Measurements from ENCODE around the gene GALNT14. TPM values are rescaled to one million over a fixed set of nuclear protein-coding genes. Genes with fewer than 3 reads are reported as not detected.

The GALNT14 gene
- total and polyA plus RNA-seq, 4 donors, result 0.85 to 2.8 (median 2.4) TPM

DNA sequence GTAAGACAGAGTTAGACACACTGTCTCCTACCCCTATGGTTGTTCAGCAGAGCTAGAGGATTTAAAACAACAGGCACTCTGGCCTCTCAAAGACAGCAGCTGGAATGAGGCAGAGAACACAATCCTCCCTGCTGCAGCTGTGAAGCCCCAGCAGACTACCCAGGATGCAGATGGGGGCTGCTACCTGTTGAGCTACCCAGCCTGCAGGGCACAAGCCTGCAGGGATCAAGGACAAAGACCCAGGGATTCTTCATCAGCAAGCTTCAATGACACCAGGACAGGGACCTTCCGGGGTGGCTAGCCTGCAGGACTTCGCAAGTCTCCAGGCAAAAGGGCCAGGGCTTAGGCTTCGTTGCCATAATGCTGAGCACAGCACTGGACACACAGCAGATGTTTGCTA, 27.2 kb downstream of the GALNT14 start:
- Histone ChIP-seq H3K4me1 (ENCODE audit: control insufficient read depth in 5 of 5, insufficient read depth in 5 of 5, low read length in 5 of 5) (peaks cover 0 to 13% (median 4%) of the 10 kb centered on the region in 5 donors), H3K36me3 (ENCODE audit: control insufficient read depth in 4 of 4, insufficient read depth in 4 of 4, low read length in 4 of 4) (no peaks in the 10 kb centered on the region), H3K27me3 (ENCODE audit: control insufficient read depth in 3 of 3, insufficient read depth in 3 of 3, low read length in 2 of 3) (peaks cover 0 to 5% (median 0%) of the 10 kb centered on the region in 3 donors), H3K4me3 (no peak overlapping the region), H3K9ac (ENCODE audit: insufficient read depth in 1 of 2, low read length in 2 of 2) (no peak overlapping the region), H3K27ac (ENCODE audit: low read depth in 1 of 2, low read length in 1 of 2) (no peak overlapping the region), H3K9me3 (ENCODE audit: control insufficient read depth in 4 of 4, insufficient read depth in 3 of 4, low read length in 3 of 4) (no peaks in the 10 kb centered on the region)
- TF ChIP-seq, protein P1, sequence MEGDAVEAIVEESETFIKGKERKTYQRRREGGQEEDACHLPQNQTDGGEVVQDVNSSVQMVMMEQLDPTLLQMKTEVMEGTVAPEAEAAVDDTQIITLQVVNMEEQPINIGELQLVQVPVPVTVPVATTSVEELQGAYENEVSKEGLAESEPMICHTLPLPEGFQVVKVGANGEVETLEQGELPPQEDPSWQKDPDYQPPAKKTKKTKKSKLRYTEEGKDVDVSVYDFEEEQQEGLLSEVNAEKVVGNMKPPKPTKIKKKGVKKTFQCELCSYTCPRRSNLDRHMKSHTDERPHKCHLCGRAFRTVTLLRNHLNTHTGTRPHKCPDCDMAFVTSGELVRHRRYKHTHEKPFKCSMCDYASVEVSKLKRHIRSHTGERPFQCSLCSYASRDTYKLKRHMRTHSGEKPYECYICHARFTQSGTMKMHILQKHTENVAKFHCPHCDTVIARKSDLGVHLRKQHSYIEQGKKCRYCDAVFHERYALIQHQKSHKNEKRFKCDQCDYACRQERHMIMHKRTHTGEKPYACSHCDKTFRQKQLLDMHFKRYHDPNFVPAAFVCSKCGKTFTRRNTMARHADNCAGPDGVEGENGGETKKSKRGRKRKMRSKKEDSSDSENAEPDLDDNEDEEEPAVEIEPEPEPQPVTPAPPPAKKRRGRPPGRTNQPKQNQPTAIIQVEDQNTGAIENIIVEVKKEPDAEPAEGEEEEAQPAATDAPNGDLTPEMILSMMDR (IDR thresholded peaks at IDR 0.05; ENCODE audit: control extremely low read depth, extremely low read depth), result no peak
- WGBS, 2 donors, result 76 to 79% methylated on average over 3 of the region's 3 CpGs
- DNase-seq (no peak), ATAC-seq (ENCODE audit: insufficient read depth, low FRiP score) (no peak)

DNA sequence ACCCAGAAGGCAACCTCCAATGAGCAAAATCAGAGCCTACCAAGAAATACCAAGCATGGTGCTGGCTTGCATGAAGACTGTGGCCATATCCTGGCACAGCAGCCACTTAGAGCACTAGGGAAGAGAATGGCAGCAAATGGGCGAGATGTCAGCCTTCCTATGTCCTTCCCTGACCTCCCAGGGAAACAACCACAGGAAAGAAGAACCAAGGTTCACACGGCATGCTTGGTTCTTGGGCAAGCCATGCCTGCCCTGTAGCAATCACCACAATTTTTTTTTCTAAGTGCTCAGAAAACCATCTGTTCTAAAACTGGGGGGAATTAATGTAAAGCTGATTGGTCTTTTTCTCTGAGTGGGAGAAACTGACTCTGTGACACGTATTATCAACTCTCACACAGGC, 27.8 kb downstream of the GALNT14 start:
- H3K36me3 ChIP-seq (ENCODE audit: control insufficient read depth in 4 of 4, insufficient read depth in 4 of 4, low read length in 4 of 4), result no peaks in the 10 kb centered on the region
- 45 to 70% methylated on average over 3 of the region's 3 CpGs for WGBS, 2 donors
- H3K9ac ChIP-seq (ENCODE audit: insufficient read depth in 1 of 2, low read length in 2 of 2), result no peak overlapping the region
- ATAC-seq (ENCODE audit: insufficient read depth, low FRiP score) (no peak), DNase-seq (no peak)
- H3K27me3 ChIP-seq (ENCODE audit: control insufficient read depth in 3 of 3, insufficient read depth in 3 of 3, low read length in 2 of 3), result peaks cover 0 to 5% (median 0%) of the 10 kb centered on the region in 3 donors
- H3K27ac ChIP-seq (ENCODE audit: low read depth in 1 of 2, low read length in 1 of 2), result no peak overlapping the region
- H3K4me3 ChIP-seq, result no peak overlapping the region
- TF ChIP-seq, protein P1 (IDR thresholded peaks at IDR 0.05; ENCODE audit: control extremely low read depth, extremely low read depth), result no peak
- peaks cover 0 to 13% (median 4%) of the 10 kb centered on the region in 5 donors for H3K4me1 ChIP-seq (ENCODE audit: control insufficient read depth in 5 of 5, insufficient read depth in 5 of 5, low read length in 5 of 5)
- no peaks in the 10 kb centered on the region for H3K9me3 ChIP-seq (ENCODE audit: control insufficient read depth in 4 of 4, insufficient read depth in 3 of 4, low read length in 3 of 4)

DNA sequence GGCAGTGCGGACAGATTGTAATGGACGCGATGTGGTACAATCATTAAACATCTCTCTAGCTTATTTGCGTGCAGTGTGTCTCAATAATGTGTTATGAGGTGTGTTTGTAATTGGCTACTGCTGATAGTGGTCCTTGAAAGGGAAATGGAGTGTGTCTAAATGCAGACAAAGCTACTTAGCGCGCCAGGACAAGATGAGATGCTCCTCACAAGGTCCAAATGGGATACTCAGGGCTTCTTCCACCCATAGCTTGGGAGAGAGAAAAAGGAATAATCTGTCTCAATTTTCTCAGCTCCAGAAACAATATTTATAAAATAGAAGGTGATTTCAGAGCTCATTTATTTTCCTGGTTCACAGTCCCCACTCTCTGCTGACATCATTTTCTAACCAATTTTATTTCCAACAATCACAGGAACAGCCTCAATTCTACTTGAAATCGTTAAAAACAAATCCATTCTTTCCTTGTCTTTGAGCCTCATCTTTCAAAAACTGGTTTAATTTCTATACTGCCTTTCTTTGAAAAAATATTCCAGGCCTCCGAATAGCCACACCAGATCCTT, 28.5 kb downstream of the GALNT14 start:
- peaks cover 0 to 5% (median 0%) of the 10 kb centered on the region in 3 donors for H3K27me3 ChIP-seq (ENCODE audit: control insufficient read depth in 3 of 3, insufficient read depth in 3 of 3, low read length in 2 of 3)
- 91 to 94% methylated on average over 8 of the region's 8 CpGs for WGBS, 2 donors
- H3K4me1 ChIP-seq (ENCODE audit: control insufficient read depth in 5 of 5, insufficient read depth in 5 of 5, low read length in 5 of 5), result peaks cover 0 to 13% (median 4%) of the 10 kb centered on the region in 5 donors
- ATAC-seq (ENCODE audit: insufficient read depth, low FRiP score) (no peak), DNase-seq (no peak)
- H3K27ac ChIP-seq (ENCODE audit: low read depth in 1 of 2, low read length in 1 of 2), result no peak overlapping the region
- H3K9me3 ChIP-seq (ENCODE audit: control insufficient read depth in 4 of 4, insufficient read depth in 3 of 4, low read length in 3 of 4), result no peaks in the 10 kb centered on the region
- TF ChIP-seq, protein P1 (IDR thresholded peaks at IDR 0.05; ENCODE audit: control extremely low read depth, extremely low read depth), result no peak
- H3K36me3 ChIP-seq (ENCODE audit: control insufficient read depth in 4 of 4, insufficient read depth in 4 of 4, low read length in 4 of 4), result no peaks in the 10 kb centered on the region
- H3K4me3 ChIP-seq, result no peak overlapping the region
- H3K9ac ChIP-seq (ENCODE audit: insufficient read depth in 1 of 2, low read length in 2 of 2), result no peak overlapping the region
